SK-N-MC (cell line): ENCODE measurements around the gene CACNA1S.

Experiments
- EZH2 ChIP-seq: fragments of 200-600 bp; sonication (generic); IDR thresholded peaks from one replicate; pipeline ENCODE4 v1.6.1; 2017; ENCODE audit warnings: antibody characterized with exemption
- FOXP2 ChIP-seq: optimal IDR thresholded peaks from 2 replicates; pipeline ENCODE3; 2011; ENCODE audit warnings: mild to moderate bottlenecking, moderate library complexity; ENCODE audit not compliant: insufficient read depth; ENCODE audit errors: extremely low read length, control extremely low read depth
- POLR2AphosphoS5 ChIP-seq: IDR thresholded peaks from 2 replicates; pipeline ENCODE4 v1.6.1; 2012; ENCODE audit warnings: mild to moderate bottlenecking, low read depth, low read length, borderline replicate concordance

DNA sequence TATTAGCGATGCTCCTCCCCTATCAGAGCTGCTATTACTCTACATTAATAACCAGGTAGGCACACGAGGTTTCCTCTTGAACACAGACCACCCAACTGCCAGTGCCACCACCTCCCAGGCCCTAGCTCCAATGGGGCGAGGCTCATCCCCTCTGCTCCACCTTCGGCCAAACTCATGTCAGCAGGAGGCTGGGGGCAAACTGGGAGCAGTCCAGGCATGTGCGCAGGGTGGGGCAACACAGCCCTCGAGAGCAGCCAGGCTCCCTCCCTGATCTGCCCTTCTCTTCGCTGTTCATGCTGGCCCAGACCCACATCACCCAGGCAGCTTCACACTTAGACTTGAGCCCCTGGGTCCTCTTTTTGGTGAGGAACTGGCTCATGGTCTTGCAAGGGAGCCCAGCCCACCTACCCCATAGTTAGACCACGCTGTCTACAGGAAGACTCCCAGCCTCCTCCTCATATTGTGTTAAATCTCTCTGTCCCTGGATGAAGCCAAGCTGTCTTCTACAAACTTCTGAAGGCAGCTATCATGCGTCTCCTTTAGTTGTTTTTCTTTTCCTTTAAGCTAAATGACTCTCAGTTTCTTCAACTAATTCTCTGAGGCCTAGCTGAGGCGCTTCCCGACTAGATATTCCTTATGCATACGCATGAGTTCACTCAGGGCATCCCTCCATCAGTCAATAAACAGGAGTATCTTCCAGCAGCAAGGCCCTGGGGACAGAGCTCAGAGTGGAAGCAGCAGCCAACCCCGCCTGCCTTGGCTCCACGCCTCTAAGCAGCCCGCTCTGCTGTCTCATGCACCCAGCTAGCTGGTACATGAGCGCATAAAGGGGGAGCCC lies 30.0 kb upstream of the CACNA1S start:
- TF ChIP-seq EZH2, result no peak
- no peak for TF ChIP-seq POLR2AphosphoS5
- TF ChIP-seq FOXP2, result no peak
